Measurements from ENCODE around the gene CACNA1C.
A peak's percentile ranks its signal among the peaks of the same experiment; 100 is the strongest.

Gene CACNA1C

GRCh38 chr12:2679068-2679815 is 626.5 kb downstream of the CACNA1C start:
- DNase-seq (ENCODE audit: low spot score) (no peak), ATAC-seq (ENCODE audit: low read depth) (no peak)
- TF ChIP-seq, protein P1, sequence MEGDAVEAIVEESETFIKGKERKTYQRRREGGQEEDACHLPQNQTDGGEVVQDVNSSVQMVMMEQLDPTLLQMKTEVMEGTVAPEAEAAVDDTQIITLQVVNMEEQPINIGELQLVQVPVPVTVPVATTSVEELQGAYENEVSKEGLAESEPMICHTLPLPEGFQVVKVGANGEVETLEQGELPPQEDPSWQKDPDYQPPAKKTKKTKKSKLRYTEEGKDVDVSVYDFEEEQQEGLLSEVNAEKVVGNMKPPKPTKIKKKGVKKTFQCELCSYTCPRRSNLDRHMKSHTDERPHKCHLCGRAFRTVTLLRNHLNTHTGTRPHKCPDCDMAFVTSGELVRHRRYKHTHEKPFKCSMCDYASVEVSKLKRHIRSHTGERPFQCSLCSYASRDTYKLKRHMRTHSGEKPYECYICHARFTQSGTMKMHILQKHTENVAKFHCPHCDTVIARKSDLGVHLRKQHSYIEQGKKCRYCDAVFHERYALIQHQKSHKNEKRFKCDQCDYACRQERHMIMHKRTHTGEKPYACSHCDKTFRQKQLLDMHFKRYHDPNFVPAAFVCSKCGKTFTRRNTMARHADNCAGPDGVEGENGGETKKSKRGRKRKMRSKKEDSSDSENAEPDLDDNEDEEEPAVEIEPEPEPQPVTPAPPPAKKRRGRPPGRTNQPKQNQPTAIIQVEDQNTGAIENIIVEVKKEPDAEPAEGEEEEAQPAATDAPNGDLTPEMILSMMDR (IDR thresholded peaks at IDR 0.05; ENCODE audit: poor library complexity, severe bottlenecking) = no peak
- no peaks in the 10 kb centered on the region for H3K9me3 ChIP-seq (ENCODE audit: severe bottlenecking)
- peaks cover 4% of the 10 kb centered on the region for H3K27me3 ChIP-seq (ENCODE audit: insufficient read depth, poor library complexity, severe bottlenecking)
- H3K4me1 ChIP-seq (ENCODE audit: insufficient read depth, poor library complexity, severe bottlenecking) = no peaks in the 10 kb centered on the region
- no peak overlapping the region for H3K27ac ChIP-seq (ENCODE audit: poor library complexity, severe bottlenecking)
- H3K4me3 ChIP-seq (ENCODE audit: severe bottlenecking) = no peak overlapping the region
- H3K36me3 ChIP-seq (ENCODE audit: low read depth) = no peaks in the 10 kb centered on the region

GRCh38 chr12:2679816-2680675 is 627.3 kb downstream of the CACNA1C start:
- DNase-seq (ENCODE audit: low spot score) = no peak
- Histone ChIP-seq H3K36me3 (ENCODE audit: low read depth) (no peaks in the 10 kb centered on the region), H3K4me3 (ENCODE audit: severe bottlenecking) (no peak overlapping the region), H3K9me3 (ENCODE audit: severe bottlenecking) (no peaks in the 10 kb centered on the region), H3K27me3 (ENCODE audit: insufficient read depth, poor library complexity, severe bottlenecking) (peaks cover 4% of the 10 kb centered on the region), H3K27ac (ENCODE audit: poor library complexity, severe bottlenecking) (no peak overlapping the region), H3K4me1 (ENCODE audit: insufficient read depth, poor library complexity, severe bottlenecking) (no peaks in the 10 kb centered on the region)
- ATAC-seq (ENCODE audit: low read depth) = no peak
- TF ChIP-seq, protein P1 (IDR thresholded peaks at IDR 0.05; ENCODE audit: poor library complexity, severe bottlenecking) = no peak

DNA sequence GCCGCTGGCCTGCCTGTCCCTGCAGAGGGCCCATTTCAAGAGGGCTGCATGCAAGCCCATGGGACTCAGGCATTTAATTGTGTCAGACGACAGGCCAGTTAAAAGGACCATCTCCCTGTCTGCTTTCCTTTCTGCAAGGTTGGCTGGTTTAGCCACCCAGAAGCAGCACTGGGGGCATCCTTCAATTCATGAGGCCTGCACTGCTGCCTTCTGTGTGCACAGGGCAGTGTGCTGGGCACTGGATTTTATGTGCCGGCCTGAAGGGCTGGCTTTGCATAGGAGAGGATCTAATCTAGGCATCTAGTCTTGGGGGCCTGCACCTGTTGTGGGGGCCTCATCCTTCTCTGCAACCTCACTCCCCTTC is 627.9 kb downstream of the CACNA1C start:
- Histone ChIP-seq H3K36me3 (ENCODE audit: low read depth) (no peaks in the 10 kb centered on the region), H3K9me3 (ENCODE audit: severe bottlenecking) (no peaks in the 10 kb centered on the region), H3K4me3 (ENCODE audit: severe bottlenecking) (no peak overlapping the region), H3K27me3 (ENCODE audit: insufficient read depth, poor library complexity, severe bottlenecking) (peaks cover 4% of the 10 kb centered on the region), H3K4me1 (ENCODE audit: insufficient read depth, poor library complexity, severe bottlenecking) (no peaks in the 10 kb centered on the region), H3K27ac (ENCODE audit: poor library complexity, severe bottlenecking) (no peak overlapping the region)
- ATAC-seq (ENCODE audit: low read depth) (no peak), DNase-seq (ENCODE audit: low spot score) (no peak)
- TF ChIP-seq, protein P1 (IDR thresholded peaks at IDR 0.05; ENCODE audit: poor library complexity, severe bottlenecking) = no peak

- H3K27ac ChIP-seq (ENCODE audit: poor library complexity, severe bottlenecking) = no peak overlapping the region
- H3K36me3 ChIP-seq (ENCODE audit: low read depth) = no peaks in the 10 kb centered on the region
- no peaks in the 10 kb centered on the region for H3K27me3 ChIP-seq (ENCODE audit: insufficient read depth, poor library complexity, severe bottlenecking)
- no peak overlapping the region for H3K4me3 ChIP-seq (ENCODE audit: severe bottlenecking)
- no peaks in the 10 kb centered on the region for H3K9me3 ChIP-seq (ENCODE audit: severe bottlenecking)
- TF ChIP-seq, protein P1 (IDR thresholded peaks at IDR 0.05; ENCODE audit: poor library complexity, severe bottlenecking) = no peak
- H3K4me1 ChIP-seq (ENCODE audit: insufficient read depth, poor library complexity, severe bottlenecking) = no peaks in the 10 kb centered on the region
- DNase-seq (ENCODE audit: low spot score) (no peak), ATAC-seq (ENCODE audit: low read depth) (peak; percentile 5; the same call in 1 of the 3 replicates)
These were observed 628.8 kb downstream of the CACNA1C start for GRCh38 chr12:2681450-2682205.

Measured in RWPE2 (cell line).